Epithelial cell of esophagus (primary cell): Measurements from ENCODE around the gene LRRC51.
A peak's percentile ranks its signal among the peaks of the same experiment; 100 is the strongest.

Experiments
- DNase-seq: peaks from one replicate; pipeline ENCODE4 v3.0.0; 2010; ENCODE audit warnings: low read depth
- H3K4me3 ChIP-seq: 2 replicates; pipeline ENCODE4 v1.5.1; 2011; ENCODE audit warnings: mild to moderate bottlenecking, low read length, control low read depth
- TF ChIP-seq, protein P1 (sequence below): IDR thresholded peaks from 2 replicates; pipeline ENCODE4 v1.5.1; 2011; ENCODE audit warnings: low read depth, mild to moderate bottlenecking, low read length, control low read depth, inconsistent platforms; ENCODE audit not compliant: insufficient read depth; ENCODE audit errors: missing control alignments

LRRC51 gene

DNA sequence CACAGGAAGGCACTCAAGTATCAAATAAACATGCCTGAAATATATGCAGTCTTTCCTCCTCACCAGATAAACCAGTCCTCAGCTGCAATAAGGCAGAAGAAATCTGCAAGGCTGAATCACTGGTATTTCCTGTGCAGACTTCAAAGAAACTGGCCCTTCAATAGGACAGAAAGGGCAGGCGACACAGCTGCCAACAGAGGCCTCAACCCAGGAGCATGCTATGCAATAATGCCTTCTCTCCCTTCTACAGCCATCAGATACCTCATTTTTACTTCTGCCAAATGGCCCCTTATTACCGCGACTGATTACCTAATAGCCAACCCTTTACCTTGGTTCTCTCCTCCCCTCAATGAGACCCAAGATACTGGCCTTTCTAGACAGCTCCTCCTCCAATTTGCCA, 8.3 kb upstream of the LRRC51 start:
- TF ChIP-seq, protein P1, sequence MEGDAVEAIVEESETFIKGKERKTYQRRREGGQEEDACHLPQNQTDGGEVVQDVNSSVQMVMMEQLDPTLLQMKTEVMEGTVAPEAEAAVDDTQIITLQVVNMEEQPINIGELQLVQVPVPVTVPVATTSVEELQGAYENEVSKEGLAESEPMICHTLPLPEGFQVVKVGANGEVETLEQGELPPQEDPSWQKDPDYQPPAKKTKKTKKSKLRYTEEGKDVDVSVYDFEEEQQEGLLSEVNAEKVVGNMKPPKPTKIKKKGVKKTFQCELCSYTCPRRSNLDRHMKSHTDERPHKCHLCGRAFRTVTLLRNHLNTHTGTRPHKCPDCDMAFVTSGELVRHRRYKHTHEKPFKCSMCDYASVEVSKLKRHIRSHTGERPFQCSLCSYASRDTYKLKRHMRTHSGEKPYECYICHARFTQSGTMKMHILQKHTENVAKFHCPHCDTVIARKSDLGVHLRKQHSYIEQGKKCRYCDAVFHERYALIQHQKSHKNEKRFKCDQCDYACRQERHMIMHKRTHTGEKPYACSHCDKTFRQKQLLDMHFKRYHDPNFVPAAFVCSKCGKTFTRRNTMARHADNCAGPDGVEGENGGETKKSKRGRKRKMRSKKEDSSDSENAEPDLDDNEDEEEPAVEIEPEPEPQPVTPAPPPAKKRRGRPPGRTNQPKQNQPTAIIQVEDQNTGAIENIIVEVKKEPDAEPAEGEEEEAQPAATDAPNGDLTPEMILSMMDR: no peak
- H3K4me3 ChIP-seq: no peak overlapping the region
- DNase-seq: peak; percentile 78

DNA sequence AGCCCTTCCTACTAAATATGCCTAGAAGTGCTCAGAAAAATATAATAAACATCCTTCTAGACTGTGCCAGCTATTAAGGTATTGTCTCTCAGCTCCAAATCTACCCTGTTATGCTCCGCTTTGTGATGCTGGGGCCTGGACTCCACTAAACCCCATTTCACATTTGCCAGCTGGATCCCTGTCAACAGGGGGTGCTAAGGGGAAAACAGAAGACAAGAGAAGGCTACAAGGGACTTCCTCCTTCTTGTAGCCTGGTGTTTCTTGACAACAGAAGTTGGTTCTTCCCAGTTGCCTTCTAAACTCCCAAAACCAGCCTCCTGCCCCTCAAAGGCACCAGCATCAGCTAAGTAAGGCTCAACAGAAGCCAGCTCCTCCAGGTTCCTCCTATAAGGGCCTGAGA, 5.5 kb upstream of the LRRC51 start:
- peak; percentile 28 for DNase-seq
- TF ChIP-seq, protein P1: peak; percentile 18
- H3K4me3 ChIP-seq: no peak overlapping the region

DNA sequence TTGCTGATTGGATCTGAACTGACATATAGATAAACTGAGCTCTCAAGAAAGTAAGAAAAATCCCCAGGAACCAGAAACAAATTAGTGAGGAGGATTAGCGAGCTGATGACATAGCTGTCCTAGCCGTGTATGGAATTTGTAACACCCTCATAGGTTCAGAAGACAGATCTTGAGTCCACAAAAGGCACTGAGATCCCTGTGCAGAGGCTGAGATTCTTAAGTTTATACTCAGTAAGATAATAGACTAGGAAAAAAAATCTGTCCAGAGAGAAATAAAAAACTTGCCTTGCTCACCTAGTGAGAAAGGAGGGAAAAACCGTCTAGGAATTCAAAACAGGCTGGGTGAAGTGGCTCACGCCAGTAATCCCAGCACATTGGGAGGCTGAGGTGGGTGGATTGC, 4.9 kb upstream of the LRRC51 start:
- DNase-seq: no peak
- no peak overlapping the region for H3K4me3 ChIP-seq
- TF ChIP-seq, protein P1: no peak

DNA sequence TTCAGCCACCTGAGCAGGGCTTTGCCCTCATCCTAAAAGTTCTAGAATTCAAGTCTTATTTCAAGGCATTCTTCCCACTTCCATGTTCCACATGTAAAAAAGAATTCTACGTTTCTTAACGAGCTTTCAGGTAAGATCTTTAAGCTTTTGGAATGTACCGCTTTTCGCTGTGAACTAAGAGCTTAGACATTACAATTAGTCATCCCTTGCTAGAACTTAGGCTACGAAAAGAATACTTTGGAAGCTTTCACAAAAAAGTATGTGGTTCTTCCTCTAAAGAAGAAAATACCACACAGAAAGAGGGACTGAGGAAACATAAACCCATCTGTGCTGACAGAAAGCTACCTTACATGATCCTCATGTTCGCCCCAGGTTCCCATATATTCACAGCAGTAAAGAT, 2.2 kb upstream of the LRRC51 start:
- DNase-seq: peak; percentile 46
- peak overlapping the region; percentile 82 for H3K4me3 ChIP-seq
- TF ChIP-seq, protein P1: no peak

DNA sequence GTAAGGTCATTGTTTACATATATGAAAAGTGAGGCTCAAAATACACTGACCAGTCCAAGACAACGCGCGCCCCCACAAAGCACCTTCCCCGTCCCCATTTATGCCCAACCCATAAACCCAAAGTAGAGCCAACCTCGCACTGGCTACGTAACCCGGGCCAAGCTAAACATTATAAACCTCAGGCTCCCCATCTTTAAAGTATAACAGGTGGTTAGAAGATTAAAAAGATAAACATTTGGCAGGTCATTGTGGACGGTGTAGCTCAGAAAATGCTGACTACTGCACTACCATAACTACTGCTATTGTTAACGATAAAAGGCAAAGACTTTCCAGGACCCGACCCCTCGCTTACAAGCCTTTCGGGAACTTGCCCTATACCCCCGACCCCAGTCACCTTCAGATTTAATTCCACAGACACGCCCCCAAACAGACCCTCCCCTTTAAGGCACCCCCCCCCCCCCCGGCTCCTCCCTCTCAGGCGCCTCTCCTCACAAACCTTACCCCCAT, 778 bp upstream of the LRRC51 start:
- DNase-seq: no peak
- TF ChIP-seq, protein P1: no peak
- H3K4me3 ChIP-seq: peak overlapping the region; percentile 82

DNA sequence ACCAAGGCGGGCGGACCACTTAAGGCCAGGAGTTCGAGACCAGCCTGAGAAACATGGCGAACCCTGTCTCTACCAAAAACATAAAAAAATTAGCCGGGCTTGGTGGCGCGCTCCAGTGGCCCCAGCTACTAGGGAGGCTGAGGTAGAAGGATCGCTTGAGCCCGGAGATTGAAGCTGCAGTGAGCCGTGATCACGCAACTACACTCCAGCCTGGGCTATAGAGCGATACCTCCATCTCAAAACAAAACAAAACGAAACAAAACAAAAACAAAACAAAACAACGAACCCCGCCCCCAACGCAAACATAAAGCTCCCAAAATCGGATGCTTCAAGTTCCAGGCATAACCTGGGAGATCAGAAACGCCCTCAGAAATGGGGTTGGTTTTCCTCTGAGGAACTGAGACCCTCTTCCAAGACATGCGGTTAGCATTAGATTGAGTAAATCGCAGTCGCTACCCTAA, 564 bp downstream of the LRRC51 start:
- DNase-seq: no peak
- peak overlapping the region; percentile 58 for H3K4me3 ChIP-seq
- TF ChIP-seq, protein P1: no peak

DNA sequence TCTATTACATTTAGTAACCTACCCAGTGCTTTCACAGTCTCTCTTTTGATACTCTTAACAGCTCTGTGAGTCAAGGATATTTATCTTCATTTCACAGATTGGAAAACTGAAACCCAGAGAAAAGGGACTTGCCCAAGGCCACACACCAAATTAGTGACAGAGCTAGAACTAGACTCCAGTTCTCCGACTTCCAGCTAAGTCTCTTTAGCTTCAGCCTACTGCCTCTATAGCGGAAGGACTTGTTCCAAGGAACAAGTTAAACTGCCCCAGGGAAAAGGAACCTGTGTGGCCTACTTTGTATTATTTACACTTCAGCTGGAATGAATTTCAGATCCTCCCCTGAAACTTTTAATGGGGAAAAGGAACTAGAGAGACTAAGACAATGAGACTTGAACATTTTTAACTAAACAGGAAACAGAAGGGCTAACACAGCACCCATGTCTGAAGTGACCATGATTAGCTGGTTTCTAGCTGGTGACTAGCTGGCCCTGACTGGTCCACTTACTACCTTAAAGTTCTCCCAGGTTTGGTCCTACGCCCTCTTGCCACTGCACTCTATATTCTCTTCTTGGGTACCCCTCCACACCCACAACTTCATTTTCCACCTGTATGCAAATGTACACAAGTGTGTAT, 1.3 kb downstream of the LRRC51 start:
- peak; percentile 68 for DNase-seq
- TF ChIP-seq, protein P1: no peak
- H3K4me3 ChIP-seq: no peak overlapping the region
